Activated naive CD8-positive, alpha-beta T cell (primary cell): ENCODE data around the gene GNA14.

Source experiments
- H3K27ac Mint-ChIP-seq: one replicate; pipeline ENCODE4 v1.8.0; 2021; ENCODE audit warnings: mixed read lengths
- H3K27me3 Mint-ChIP-seq: one replicate; pipeline ENCODE4 v1.8.0; 2021; ENCODE audit warnings: mixed read lengths
- H3K36me3 Mint-ChIP-seq: one replicate; pipeline ENCODE4 v1.8.0; 2021; ENCODE audit warnings: mixed read lengths
- H3K4me1 Mint-ChIP-seq: one replicate; pipeline ENCODE4 v1.8.0; 2021; ENCODE audit warnings: low read depth, mixed read lengths
- H3K4me3 Mint-ChIP-seq: one replicate; pipeline ENCODE4 v1.8.0; 2021; ENCODE audit warnings: mild to moderate bottlenecking, mixed read lengths
- H3K9me3 Mint-ChIP-seq: one replicate; pipeline ENCODE4 v1.8.0; 2021; ENCODE audit warnings: low read depth, mixed read lengths

GNA14 gene

GRCh38 chr9:77375956-77376532 is 272.1 kb downstream of the GNA14 start:
- peak overlapping the region; percentile 17 for H3K27ac Mint-ChIP-seq
- no peaks in the 10 kb centered on the region for H3K4me1 Mint-ChIP-seq
- H3K9me3 Mint-ChIP-seq, result peaks cover 4% of the 10 kb centered on the region
- peaks cover 16% of the 10 kb centered on the region for H3K36me3 Mint-ChIP-seq
- no peaks in the 10 kb centered on the region for H3K27me3 Mint-ChIP-seq
- no peak overlapping the region for H3K4me3 Mint-ChIP-seq

- no peak overlapping the region for H3K27ac Mint-ChIP-seq
- no peak overlapping the region for H3K4me3 Mint-ChIP-seq
- no peaks in the 10 kb centered on the region for H3K27me3 Mint-ChIP-seq
- peaks cover 4% of the 10 kb centered on the region for H3K9me3 Mint-ChIP-seq
- H3K4me1 Mint-ChIP-seq, result no peaks in the 10 kb centered on the region
- peaks cover 30% of the 10 kb centered on the region for H3K36me3 Mint-ChIP-seq
Observed at GRCh38 chr9:77374266-77374665, 273.9 kb downstream of the GNA14 start.
